Caco-2 (cell line): ENCODE measurements around the gene SLC28A3. TPM values are rescaled to one million over a fixed set of nuclear protein-coding genes. Genes with fewer than 3 reads are reported as not detected.

Experiments
- BruUV-seq: library from RNA; stranded (reverse); fragments of 400-500 nt; replicated peaks from 2 replicates; lab custom pipeline; 2021; lab: Mats Ljungman, UMichigan
- CTCF ChIA-PET: fragments of 300-600 bp; sonication (Branson Sonifier 250); formaldehyde crosslinking; loops from one replicate; lab custom pipeline; 2022; ENCODE audit warnings: antibody characterized with exemption; lab: Charles Lee
- POLR2A ChIA-PET: fragments of 300-600 bp; sonication (Branson Sonifier 250); formaldehyde crosslinking; loops from one replicate; lab custom pipeline; 2022; ENCODE audit warnings: antibody characterized with exemption; lab: Charles Lee
- DNase-seq, 2 experiments: peaks; one replicate each; pipeline versions ENCODE4 v3.0.0 to v3.0.0-alpha.2; 2020 to 2022
- H3K27me3 ChIP-seq: replicated peaks from 2 replicates; pipeline ENCODE4 v1.6.0; 2011; ENCODE audit warnings: low read length; ENCODE audit not compliant: control insufficient read depth, insufficient read depth
- H3K36me3 ChIP-seq: 2 replicates; pipeline ENCODE4 v1.5.1; 2011; ENCODE audit warnings: low read length; ENCODE audit not compliant: control insufficient read depth, insufficient read depth
- H3K4me1 ChIP-seq: fragments of 250-450 bp; sonication (Bioruptor Pico); 2 replicates; pipeline ENCODE4 v1.5.1; 2020; ENCODE audit warnings: mild to moderate bottlenecking
- H3K4me3 ChIP-seq: 2 replicates; pipeline ENCODE4 v1.5.1; 2011; ENCODE audit warnings: low read depth, mild to moderate bottlenecking, control low read depth, low read length
- H3K9me3 ChIP-seq: fragments of 250-450 bp; sonication (Bioruptor Pico); 2 replicates; pipeline ENCODE4 v1.5.1; 2020; ENCODE audit warnings: mild to moderate bottlenecking, moderate library complexity
- H3K27ac Mint-ChIP-seq: one replicate; pipeline ENCODE4 v1.8.0; 2022; ENCODE audit warnings: mixed read lengths; ENCODE audit not compliant: unreplicated experiment
- H3K27me3 Mint-ChIP-seq: one replicate; pipeline ENCODE4 v1.8.0; 2022; ENCODE audit warnings: mixed read lengths; ENCODE audit not compliant: insufficient read depth, unreplicated experiment
- H3K36me3 Mint-ChIP-seq: one replicate; pipeline ENCODE4 v1.8.0; 2022; ENCODE audit warnings: mild to moderate bottlenecking, mixed read lengths; ENCODE audit not compliant: insufficient read depth, unreplicated experiment
- H3K4me1 Mint-ChIP-seq: one replicate; pipeline ENCODE4 v1.8.0; 2022; ENCODE audit warnings: low read depth, mixed read lengths; ENCODE audit not compliant: unreplicated experiment
- H3K4me3 Mint-ChIP-seq: one replicate; pipeline ENCODE4 v1.8.0; 2022; ENCODE audit warnings: mild to moderate bottlenecking, moderate library complexity, mixed read lengths; ENCODE audit not compliant: unreplicated experiment
- H3K9me3 Mint-ChIP-seq: one replicate; pipeline ENCODE4 v1.8.0; 2022; ENCODE audit warnings: mixed read lengths; ENCODE audit not compliant: unreplicated experiment
- intact Hi-C: fragments of 100-400 bp; cut with micrococcal nuclease; formaldehyde crosslinking; loops from one replicate; pipeline ENCODE4 v1.10.0; 2022; ENCODE audit not compliant: unreplicated experiment
- total RNA-seq: library from RNA; stranded (reverse); gene quantifications from 2 replicates; pipeline ENCODE4 v1.2.3, GENCODE V29; 2022
- TF ChIP-seq, protein P1 (sequence below), 2 experiments: fragments of 200-600 bp in 1 of 2; IDR thresholded peaks; 1 replicate in 1 of 2; 2 replicates in 1 of 2; pipeline versions ENCODE4 v1.5.1 to v1.8.0; 2011 to 2022; ENCODE audit warnings: antibody characterized with exemption in 1 of 2, control low read depth in 1 of 2, inconsistent platforms in 1 of 2, low read depth in 1 of 2, low read length in 1 of 2, mild to moderate bottlenecking in 1 of 2, moderate library complexity in 1 of 2; ENCODE audit not compliant: insufficient read depth in 1 of 2, severe bottlenecking in 1 of 2, unreplicated experiment in 1 of 2

Gene SLC28A3
- total RNA-seq, 1 experiment from 2014 or later = 2.6 TPM

DNA sequence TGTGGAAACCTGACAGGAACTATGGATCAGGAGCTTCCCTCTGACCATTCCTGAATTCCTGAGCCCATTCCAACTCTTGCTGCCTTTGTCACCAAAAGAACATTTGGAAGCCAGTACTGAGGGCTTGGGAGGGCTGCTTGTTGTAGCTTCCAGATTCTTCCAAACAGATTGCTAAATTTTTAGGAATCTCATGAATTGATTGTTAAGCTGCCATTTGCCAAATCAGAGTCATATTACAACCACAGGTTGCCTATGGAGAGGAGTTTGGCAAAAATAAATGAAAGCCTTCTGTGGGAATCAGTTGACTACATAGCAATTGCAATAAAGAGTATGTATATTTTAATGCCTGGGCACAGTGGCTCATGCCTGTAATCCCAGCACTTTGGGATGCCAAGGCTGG, 39.2 kb upstream of the SLC28A3 start:
- Mint-ChIP-seq H3K27ac (no peak overlapping the region), H3K4me3 (no peak overlapping the region), H3K27me3 (no peaks in the 10 kb centered on the region), H3K36me3 (no peaks in the 10 kb centered on the region), H3K9me3 (no peaks in the 10 kb centered on the region), H3K4me1 (peaks cover 12% of the 10 kb centered on the region)
- intact Hi-C loops = no loop called here
- H3K27me3 ChIP-seq = no peaks in the 10 kb centered on the region
- no peak for DNase-seq
- ChIA-PET POLR2A (no interaction called here), CTCF (no interaction called here)
- no peaks in the 10 kb centered on the region for H3K9me3 ChIP-seq
- no peak overlapping the region for H3K4me3 ChIP-seq
- no peaks in the 10 kb centered on the region for H3K36me3 ChIP-seq
- H3K4me1 ChIP-seq = no peaks in the 10 kb centered on the region
- TF ChIP-seq, protein P1, sequence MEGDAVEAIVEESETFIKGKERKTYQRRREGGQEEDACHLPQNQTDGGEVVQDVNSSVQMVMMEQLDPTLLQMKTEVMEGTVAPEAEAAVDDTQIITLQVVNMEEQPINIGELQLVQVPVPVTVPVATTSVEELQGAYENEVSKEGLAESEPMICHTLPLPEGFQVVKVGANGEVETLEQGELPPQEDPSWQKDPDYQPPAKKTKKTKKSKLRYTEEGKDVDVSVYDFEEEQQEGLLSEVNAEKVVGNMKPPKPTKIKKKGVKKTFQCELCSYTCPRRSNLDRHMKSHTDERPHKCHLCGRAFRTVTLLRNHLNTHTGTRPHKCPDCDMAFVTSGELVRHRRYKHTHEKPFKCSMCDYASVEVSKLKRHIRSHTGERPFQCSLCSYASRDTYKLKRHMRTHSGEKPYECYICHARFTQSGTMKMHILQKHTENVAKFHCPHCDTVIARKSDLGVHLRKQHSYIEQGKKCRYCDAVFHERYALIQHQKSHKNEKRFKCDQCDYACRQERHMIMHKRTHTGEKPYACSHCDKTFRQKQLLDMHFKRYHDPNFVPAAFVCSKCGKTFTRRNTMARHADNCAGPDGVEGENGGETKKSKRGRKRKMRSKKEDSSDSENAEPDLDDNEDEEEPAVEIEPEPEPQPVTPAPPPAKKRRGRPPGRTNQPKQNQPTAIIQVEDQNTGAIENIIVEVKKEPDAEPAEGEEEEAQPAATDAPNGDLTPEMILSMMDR (IDR thresholded peaks at IDR 0.05; ENCODE audit: insufficient read depth in 1 of 2, low read depth in 1 of 2, low read length in 1 of 2, severe bottlenecking in 1 of 2, unreplicated experiment in 1 of 2) = no peak
- no TSS peak for BruUV-seq

DNA sequence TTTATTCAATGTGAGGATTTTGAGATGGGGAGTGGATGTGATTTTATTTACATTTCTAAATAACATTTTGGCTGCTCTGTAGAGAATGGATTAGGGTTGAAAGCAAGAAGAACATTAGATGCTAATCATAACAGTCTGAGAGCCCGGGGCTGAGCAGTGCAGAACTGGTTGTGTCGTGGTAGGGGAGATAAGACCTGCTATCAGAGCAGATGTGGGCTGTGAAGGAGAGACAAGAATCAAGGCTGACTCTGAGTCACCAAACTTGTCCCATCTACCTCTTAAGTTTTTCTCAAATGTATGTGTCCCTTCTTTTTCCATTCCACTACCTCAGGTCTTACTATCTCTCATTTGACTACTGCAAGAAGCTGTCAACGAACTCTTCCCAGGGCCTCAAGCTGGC, 35.4 kb upstream of the SLC28A3 start:
- no peaks in the 10 kb centered on the region for H3K9me3 ChIP-seq
- intact Hi-C loops = no loop called here
- BruUV-seq = no TSS peak
- Mint-ChIP-seq H3K4me1 (peaks cover 7% of the 10 kb centered on the region), H3K27me3 (no peaks in the 10 kb centered on the region), H3K4me3 (no peak overlapping the region), H3K36me3 (peaks cover 6% of the 10 kb centered on the region), H3K27ac (peak overlapping the region; percentile 88), H3K9me3 (no peaks in the 10 kb centered on the region)
- no peak overlapping the region for H3K4me3 ChIP-seq
- POLR2A ChIA-PET = no interaction called here
- no peaks in the 10 kb centered on the region for H3K4me1 ChIP-seq
- H3K27me3 ChIP-seq = no peaks in the 10 kb centered on the region
- TF ChIP-seq, protein P1 (IDR thresholded peaks at IDR 0.05; ENCODE audit: insufficient read depth in 1 of 2, low read depth in 1 of 2, low read length in 1 of 2, severe bottlenecking in 1 of 2, unreplicated experiment in 1 of 2) = no peak
- CTCF ChIA-PET = no interaction called here
- no peaks in the 10 kb centered on the region for H3K36me3 ChIP-seq
- no peak for DNase-seq

DNA sequence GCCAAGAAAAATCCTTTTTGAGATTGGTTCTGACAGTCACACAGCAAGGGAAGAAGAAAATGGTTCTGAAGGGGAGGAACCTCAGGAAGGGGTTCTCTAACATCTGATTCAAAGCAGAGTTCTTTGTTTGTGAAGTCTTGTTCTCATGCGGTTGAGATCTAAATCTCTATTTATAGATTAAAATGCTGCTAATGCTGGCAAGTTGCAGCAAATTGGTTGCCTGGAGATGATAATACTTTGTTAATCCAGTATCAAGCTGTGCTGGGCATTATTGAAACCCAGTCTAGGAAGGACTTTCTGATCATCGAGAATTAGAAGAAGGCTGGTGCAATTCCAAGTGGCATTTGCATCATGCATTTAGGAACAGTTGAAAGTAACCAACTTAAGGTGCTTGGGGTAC, 34.0 kb upstream of the SLC28A3 start:
- ChIA-PET CTCF (no interaction called here), POLR2A (no interaction called here)
- Histone ChIP-seq H3K4me1 (no peaks in the 10 kb centered on the region), H3K4me3 (no peak overlapping the region), H3K36me3 (no peaks in the 10 kb centered on the region), H3K27me3 (no peaks in the 10 kb centered on the region), H3K9me3 (no peaks in the 10 kb centered on the region)
- H3K27me3 Mint-ChIP-seq = no peaks in the 10 kb centered on the region
- no peak overlapping the region for H3K4me3 Mint-ChIP-seq
- intact Hi-C loops = no loop called here
- H3K9me3 Mint-ChIP-seq = no peaks in the 10 kb centered on the region
- peaks cover 7% of the 10 kb centered on the region for H3K4me1 Mint-ChIP-seq
- TF ChIP-seq, protein P1 (IDR thresholded peaks at IDR 0.05; ENCODE audit: insufficient read depth in 1 of 2, low read depth in 1 of 2, low read length in 1 of 2, severe bottlenecking in 1 of 2, unreplicated experiment in 1 of 2) = no peak
- no peak for DNase-seq
- H3K36me3 Mint-ChIP-seq = peaks cover 6% of the 10 kb centered on the region
- BruUV-seq = no TSS peak
- H3K27ac Mint-ChIP-seq = no peak overlapping the region
